AG04450 (cell line): ENCODE results near the gene ADISSP. TPM values are rescaled to one million over a fixed set of nuclear protein-coding genes. Genes with fewer than 3 reads are reported as not detected.

Experiments used
- CTCF ChIA-PET: fragments of 300-600, 350-600 bp; formaldehyde crosslinking; extraction: SDS; loops from one replicate; lab custom pipeline; 2022; ENCODE audit warnings: antibody characterized with exemption, inconsistent platforms; lab: Charles Lee
- POLR2A ChIA-PET: fragments of 350-600 bp; formaldehyde crosslinking; extraction: SDS; loops from one replicate; lab custom pipeline; 2021; ENCODE audit warnings: antibody characterized with exemption, inconsistent platforms; lab: Yijun Ruan, JAX
- DNase-seq: peaks from one replicate; pipeline ENCODE4 v3.0.0-alpha.2; 2011; ENCODE audit warnings: low read depth, low spot score
- H3K27ac ChIP-seq: one replicate; pipeline ENCODE4 v1.5.1; 2012; ENCODE audit warnings: low read depth, low read length, control low read depth
- H3K27me3 ChIP-seq: one replicate; pipeline ENCODE4 v1.6.0; 2012; ENCODE audit warnings: low read length; ENCODE audit not compliant: control insufficient read depth, insufficient read depth
- H3K4me3 ChIP-seq: 2 replicates; pipeline ENCODE4 v1.5.1; 2011; ENCODE audit warnings: mild to moderate bottlenecking, low read depth, low read length, control low read depth
- H3K9me3 ChIP-seq: 2 replicates; pipeline ENCODE4 v1.5.1; 2012; ENCODE audit warnings: low read length; ENCODE audit not compliant: control insufficient read depth, insufficient read depth
- CTCF ChIP-seq: IDR thresholded peaks from 2 replicates; pipeline ENCODE4 v1.5.1; 2011; ENCODE audit warnings: low read depth, low read length, control low read depth, inconsistent platforms
- polyA plus RNA-seq: library from polyadenylated mRNA; depleted of rRNA; stranded (reverse); fragments of >200 nt; gene quantifications from 2 replicates; pipeline ENCODE4 v1.2.3, GENCODE V29; 2011

ADISSP gene
- polyA plus RNA-seq, 1 experiment, result 22.6 TPM

GRCh38 chr20:3785240-3786125, 17.9 kb upstream of the ADISSP start:
- TF ChIP-seq CTCF, result no peak
- CTCF ChIA-PET, result interaction anchor here (1.1 to 6.2 kb wide), 10 partner anchors 8 to 71 kb away, joined by 3 to 87 read pairs (median 4); partner anchors contain the start of gene AP5S1
- peak overlapping the region; percentile 79 for H3K4me3 ChIP-seq
- no peak for DNase-seq
- peaks cover 4% of the 10 kb centered on the region; the same call in 1 of the 2 replicates for H3K9me3 ChIP-seq
- POLR2A ChIA-PET, result interaction anchor here (0.5 to 2.8 kb wide), 7 partner anchors 10 to 160 kb away, joined by 3 to 19 read pairs (median 4); partner anchors contain the start of genes AP5S1 and CDC25B
- no peaks in the 10 kb centered on the region for H3K27me3 ChIP-seq
- H3K27ac ChIP-seq, result peak overlapping the region; percentile 21

- POLR2A ChIA-PET, result interaction anchor here (0.5 kb wide), 1 partner anchor 161 kb away, joined by 5 read pairs; no protein-coding TSS in a partner anchor
- TF ChIP-seq CTCF, result no peak
- H3K4me3 ChIP-seq, result peak overlapping the region; percentile 79
- H3K27me3 ChIP-seq, result no peaks in the 10 kb centered on the region
- peaks cover 4% of the 10 kb centered on the region; the same call in 1 of the 2 replicates for H3K9me3 ChIP-seq
- CTCF ChIA-PET, result interaction anchor here (1.4 to 4.2 kb wide), 2 partner anchors 16 to 70 kb away, joined by 3 to 19 read pairs; no protein-coding TSS in a partner anchor
- no peak for DNase-seq
- no peak overlapping the region for H3K27ac ChIP-seq
These were observed 17.3 kb upstream of the ADISSP start for GRCh38 chr20:3784863-3785239.

GRCh38 chr20:3784216-3784853, 16.8 kb upstream of the ADISSP start:
- Histone ChIP-seq H3K27ac (no peak overlapping the region), H3K9me3 (peaks cover 4% of the 10 kb centered on the region; the same call in 1 of the 2 replicates), H3K4me3 (peak overlapping the region; percentile 79), H3K27me3 (no peaks in the 10 kb centered on the region)
- CTCF ChIA-PET, result interaction anchor here (0.8 to 4.2 kb wide), 3 partner anchors 15 to 71 kb away, joined by 3 to 19 read pairs (median 3); no protein-coding TSS in a partner anchor
- POLR2A ChIA-PET, result no interaction called here
- TF ChIP-seq CTCF, result no peak
- DNase-seq, result no peak

- POLR2A ChIA-PET, result no interaction called here
- CTCF ChIA-PET, result interaction anchor here (0.7 to 4.2 kb wide), 4 partner anchors 15 to 71 kb away, joined by 3 to 19 read pairs (median 3); no protein-coding TSS in a partner anchor
- DNase-seq, result no peak
- peaks cover 6% of the 10 kb centered on the region for H3K27me3 ChIP-seq
- H3K4me3 ChIP-seq, result 0 out of 2 replicates have a peak overlapping the region, but pooled peaks have one; percentile 4
- peak overlapping the region; percentile 11 for H3K27ac ChIP-seq
- no peak for TF ChIP-seq CTCF
- H3K9me3 ChIP-seq, result peaks cover 4% of the 10 kb centered on the region; the same call in 1 of the 2 replicates
These were observed 16.1 kb upstream of the ADISSP start for GRCh38 chr20:3783511-3784195.
